ENCODE data around the gene SLA2.

DNA sequence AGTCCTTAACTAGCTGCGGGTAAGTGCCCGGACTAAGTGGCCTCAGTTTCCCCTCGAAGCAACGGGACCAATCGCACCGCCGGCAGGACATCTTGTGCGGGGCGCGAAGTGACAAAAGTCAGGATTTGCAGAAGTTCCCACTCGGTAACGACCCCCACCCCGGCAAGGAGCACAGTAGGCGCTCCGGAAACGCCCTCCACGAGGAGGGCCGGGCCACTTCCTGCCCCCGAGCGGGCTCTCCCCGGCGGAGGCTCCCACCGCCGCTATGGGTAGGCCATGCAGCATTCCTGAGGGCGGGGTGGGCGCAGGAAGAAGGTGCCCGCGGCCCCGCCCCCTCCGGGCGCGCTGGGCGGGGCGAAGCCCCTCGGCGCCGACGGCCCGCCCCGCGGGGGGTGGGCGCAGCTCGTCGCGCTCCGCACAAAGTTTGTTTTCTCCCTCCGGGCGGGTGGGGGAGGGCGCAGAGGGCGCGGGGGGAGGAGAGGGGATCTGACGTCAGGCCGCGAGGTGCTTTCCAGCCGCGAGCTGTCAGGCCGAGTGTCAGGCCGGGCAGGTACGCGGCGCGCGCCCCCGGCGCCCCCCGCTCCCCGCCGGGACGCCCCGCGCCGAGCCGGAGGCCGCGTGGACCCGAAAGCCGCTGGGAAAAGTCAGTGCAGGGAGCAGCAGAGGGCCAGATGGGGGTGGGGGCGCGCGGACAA is 72.7 kb downstream of the SLA2 start, which contains the start of gene TGIF2:
- TF ChIP-seq, protein P1, sequence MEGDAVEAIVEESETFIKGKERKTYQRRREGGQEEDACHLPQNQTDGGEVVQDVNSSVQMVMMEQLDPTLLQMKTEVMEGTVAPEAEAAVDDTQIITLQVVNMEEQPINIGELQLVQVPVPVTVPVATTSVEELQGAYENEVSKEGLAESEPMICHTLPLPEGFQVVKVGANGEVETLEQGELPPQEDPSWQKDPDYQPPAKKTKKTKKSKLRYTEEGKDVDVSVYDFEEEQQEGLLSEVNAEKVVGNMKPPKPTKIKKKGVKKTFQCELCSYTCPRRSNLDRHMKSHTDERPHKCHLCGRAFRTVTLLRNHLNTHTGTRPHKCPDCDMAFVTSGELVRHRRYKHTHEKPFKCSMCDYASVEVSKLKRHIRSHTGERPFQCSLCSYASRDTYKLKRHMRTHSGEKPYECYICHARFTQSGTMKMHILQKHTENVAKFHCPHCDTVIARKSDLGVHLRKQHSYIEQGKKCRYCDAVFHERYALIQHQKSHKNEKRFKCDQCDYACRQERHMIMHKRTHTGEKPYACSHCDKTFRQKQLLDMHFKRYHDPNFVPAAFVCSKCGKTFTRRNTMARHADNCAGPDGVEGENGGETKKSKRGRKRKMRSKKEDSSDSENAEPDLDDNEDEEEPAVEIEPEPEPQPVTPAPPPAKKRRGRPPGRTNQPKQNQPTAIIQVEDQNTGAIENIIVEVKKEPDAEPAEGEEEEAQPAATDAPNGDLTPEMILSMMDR (IDR thresholded peaks at IDR 0.05), result no peak
- TF ChIP-seq CHD2 (IDR thresholded peaks at IDR 0.05; ENCODE audit: low read length, partially characterized antibody), result no peak
- no peak for TF ChIP-seq PBX3 (IDR thresholded peaks at IDR 0.05)
- peak; percentile 45; the same call in 1 of the 2 replicates for TF ChIP-seq MAX (IDR thresholded peaks at IDR 0.05; ENCODE audit: low read depth)
- TF ChIP-seq TEAD4 (IDR thresholded peaks at IDR 0.05; ENCODE audit: borderline replicate concordance, insufficient read depth), result no peak
- no peak for TF ChIP-seq SMC3 (IDR thresholded peaks at IDR 0.05; ENCODE audit: low read depth, low read length)
- TF ChIP-seq RAD21 (IDR thresholded peaks at IDR 0.05; ENCODE audit: low read length), result no peak
